ENCODE data around the gene EBF3.

The EBF3 gene

DNA sequence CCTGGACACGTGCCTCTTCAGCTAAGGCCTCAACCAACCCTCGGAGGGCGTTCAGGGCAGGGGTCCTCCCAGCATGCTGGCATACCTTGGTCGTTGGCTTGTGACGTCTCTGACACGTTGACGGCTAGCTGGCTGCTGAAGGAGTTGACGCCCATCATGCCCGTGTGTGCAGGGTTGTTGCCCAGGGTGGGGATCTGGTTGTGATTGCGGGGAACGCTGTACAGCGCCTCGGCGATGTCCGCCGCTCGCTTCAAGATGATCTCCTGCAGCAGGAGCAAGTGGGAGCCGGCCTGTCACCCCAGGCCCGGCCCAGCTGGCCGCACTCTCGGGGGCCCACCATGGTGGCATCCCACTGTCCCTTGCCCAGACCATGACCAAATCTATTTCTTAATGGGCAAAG lies 122.0 kb downstream of the EBF3 start:
- Histone ChIP-seq H3K36me3 (replicated peaks; ENCODE audit: low read depth, low read length) (no peaks in the 10 kb centered on the region), H3K9me3 (ENCODE audit: insufficient read depth, low read length) (no peaks in the 10 kb centered on the region), H3K9ac (ENCODE audit: low read length) (no peak overlapping the region), H3K27ac (ENCODE audit: low read length) (no peak overlapping the region), H3K79me2 (ENCODE audit: low read length) (no peaks in the 10 kb centered on the region), H4K20me1 (ENCODE audit: insufficient read depth, low read length) (no peaks in the 10 kb centered on the region), H3K4me3 (ENCODE audit: low read length) (no peak overlapping the region), H3K27me3 (ENCODE audit: low read depth, low read length) (no peaks in the 10 kb centered on the region), H2AFZ (ENCODE audit: low read depth, low read length) (no peak overlapping the region), H3K4me2 (ENCODE audit: low read length) (no peak overlapping the region), H3K4me1 (ENCODE audit: low read length) (no peaks in the 10 kb centered on the region)
- TF ChIP-seq EZH2phosphoT487 (IDR thresholded peaks at IDR 0.05; ENCODE audit: low read depth) (no peak), CTCF (IDR thresholded peaks at IDR 0.05; ENCODE audit: low read depth, low read length) (no peak)

GRCh38 chr10:129841590-129841989 lies 122.5 kb downstream of the EBF3 start:
- Histone ChIP-seq H3K9me3 (ENCODE audit: insufficient read depth, low read length) (no peaks in the 10 kb centered on the region), H3K4me2 (ENCODE audit: low read length) (no peak overlapping the region), H3K79me2 (ENCODE audit: low read length) (no peaks in the 10 kb centered on the region), H3K27ac (ENCODE audit: low read length) (no peak overlapping the region), H3K36me3 (replicated peaks; ENCODE audit: low read depth, low read length) (no peaks in the 10 kb centered on the region), H4K20me1 (ENCODE audit: insufficient read depth, low read length) (no peaks in the 10 kb centered on the region), H3K4me3 (ENCODE audit: low read length) (no peak overlapping the region), H2AFZ (ENCODE audit: low read depth, low read length) (no peak overlapping the region), H3K9ac (ENCODE audit: low read length) (no peak overlapping the region), H3K27me3 (ENCODE audit: low read depth, low read length) (no peaks in the 10 kb centered on the region), H3K4me1 (ENCODE audit: low read length) (no peaks in the 10 kb centered on the region)
- TF ChIP-seq CTCF (IDR thresholded peaks at IDR 0.05; ENCODE audit: low read depth, low read length) = no peak
- TF ChIP-seq EZH2phosphoT487 (IDR thresholded peaks at IDR 0.05; ENCODE audit: low read depth) = no peak

GRCh38 chr10:129841071-129841470 lies 123.0 kb downstream of the EBF3 start:
- no peaks in the 10 kb centered on the region for H3K27me3 ChIP-seq (ENCODE audit: low read depth, low read length)
- no peak overlapping the region for H3K9ac ChIP-seq (ENCODE audit: low read length)

GRCh38 chr10:129840196-129840590 lies 123.9 kb downstream of the EBF3 start:
- H3K4me2 ChIP-seq (ENCODE audit: low read length) = no peak overlapping the region
- H3K4me3 ChIP-seq (ENCODE audit: low read length) = no peak overlapping the region
- H3K36me3 ChIP-seq (replicated peaks; ENCODE audit: low read depth, low read length) = no peaks in the 10 kb centered on the region
- H4K20me1 ChIP-seq (ENCODE audit: insufficient read depth, low read length) = no peaks in the 10 kb centered on the region
- no peak overlapping the region for H3K9ac ChIP-seq (ENCODE audit: low read length)
- H3K27ac ChIP-seq (ENCODE audit: low read length) = no peak overlapping the region
- H3K79me2 ChIP-seq (ENCODE audit: low read length) = no peaks in the 10 kb centered on the region
- H2AFZ ChIP-seq (ENCODE audit: low read depth, low read length) = no peak overlapping the region
- no peaks in the 10 kb centered on the region for H3K27me3 ChIP-seq (ENCODE audit: low read depth, low read length)
- H3K4me1 ChIP-seq (ENCODE audit: low read length) = no peaks in the 10 kb centered on the region
- no peaks in the 10 kb centered on the region for H3K9me3 ChIP-seq (ENCODE audit: insufficient read depth, low read length)
- TF ChIP-seq CTCF (IDR thresholded peaks at IDR 0.05; ENCODE audit: low read depth, low read length) = no peak
- TF ChIP-seq EZH2phosphoT487 (IDR thresholded peaks at IDR 0.05; ENCODE audit: low read depth) = no peak

More at GRCh38 chr10:129841071-129841470, 123.0 kb downstream of the EBF3 start:
- no peak overlapping the region for H3K27ac ChIP-seq (ENCODE audit: low read length)
- H3K36me3 ChIP-seq (replicated peaks; ENCODE audit: low read depth, low read length) = no peaks in the 10 kb centered on the region
- no peaks in the 10 kb centered on the region for H3K9me3 ChIP-seq (ENCODE audit: insufficient read depth, low read length)
- no peaks in the 10 kb centered on the region for H4K20me1 ChIP-seq (ENCODE audit: insufficient read depth, low read length)
- H3K4me2 ChIP-seq (ENCODE audit: low read length) = no peak overlapping the region
- TF ChIP-seq EZH2phosphoT487 (IDR thresholded peaks at IDR 0.05; ENCODE audit: low read depth) (no peak), CTCF (IDR thresholded peaks at IDR 0.05; ENCODE audit: low read depth, low read length) (no peak)
- H3K4me3 ChIP-seq (ENCODE audit: low read length) = no peak overlapping the region
- H3K4me1 ChIP-seq (ENCODE audit: low read length) = no peaks in the 10 kb centered on the region
- no peaks in the 10 kb centered on the region for H3K79me2 ChIP-seq (ENCODE audit: low read length)
- H2AFZ ChIP-seq (ENCODE audit: low read depth, low read length) = no peak overlapping the region
